CD4-positive, alpha-beta T cell (primary cell): ENCODE results near the gene MAP1B. TPM values are rescaled to one million over a fixed set of nuclear protein-coding genes. Genes with fewer than 3 reads are reported as not detected.

Source experiments
- ATAC-seq: fragments of 200-7000 bp; cut with Tn5 transposase; one replicate; pipeline ENCODE4 v1.10.0; 2022; ENCODE audit warnings: mild to moderate bottlenecking; ENCODE audit not compliant: poor library complexity
- CTCF ChIA-PET: fragments of 350-600 bp; sonication (Branson Sonifier 250); formaldehyde crosslinking; loops from one replicate; lab custom pipeline; 2021; ENCODE audit warnings: antibody characterized with exemption, inconsistent platforms; lab: Charles Lee
- POLR2A ChIA-PET: fragments of 350-600 bp; sonication (Branson Sonifier 250); formaldehyde crosslinking; loops from one replicate; lab custom pipeline; 2021; ENCODE audit warnings: antibody characterized with exemption, inconsistent platforms; lab: Charles Lee
- DNase-seq, 14 experiments: peaks; one replicate each; pipeline ENCODE4 v3.0.0-alpha.2; 2013 to 2020; ENCODE audit warnings: mixed read lengths in 2 of 14
- H3K27ac ChIP-seq, 2 donors: one replicate each; pipeline versions ENCODE4 v1.5.1 to v1.7.0; 2013; ENCODE audit warnings: low read length in 2 of 2, low read depth in 1 of 2, mild to moderate bottlenecking in 1 of 2
- H3K27me3 ChIP-seq, 2 experiments: 1 replicate in 1 of 2; 2 replicates in 1 of 2; pipeline versions ENCODE4 v1.6.1 to v1.7.0; 2013; ENCODE audit warnings: low read length in 2 of 2, control low read depth in 1 of 2, mild to moderate bottlenecking in 1 of 2, moderate library complexity in 1 of 2; ENCODE audit not compliant: insufficient read depth in 2 of 2, control insufficient read depth in 1 of 2
- H3K36me3 ChIP-seq: one replicate; pipeline ENCODE4 v1.6.1; 2013; ENCODE audit warnings: low read length, control low read depth; ENCODE audit not compliant: insufficient read depth
- H3K4me1 ChIP-seq: one replicate; pipeline ENCODE4 v1.6.1; 2013; ENCODE audit warnings: low read length, control low read depth; ENCODE audit not compliant: insufficient read depth
- H3K4me3 ChIP-seq: one replicate; pipeline ENCODE4 v1.5.1; 2013; ENCODE audit warnings: mild to moderate bottlenecking, low read length, moderate library complexity
- H3K9me3 ChIP-seq, 2 experiments: 1 replicate in 1 of 2; 2 replicates in 1 of 2; pipeline versions ENCODE4 v1.6.1 to v1.7.0; 2013; ENCODE audit warnings: low read length in 2 of 2, mild to moderate bottlenecking in 2 of 2, control low read depth in 1 of 2, moderate library complexity in 1 of 2; ENCODE audit not compliant: control insufficient read depth in 1 of 2, insufficient read depth in 1 of 2
- H3K27ac Mint-ChIP-seq: one replicate; pipeline ENCODE4 v1.8.0; 2020; ENCODE audit warnings: mixed read lengths
- H3K27me3 Mint-ChIP-seq: one replicate; pipeline ENCODE4 v1.8.0; 2021; ENCODE audit warnings: mixed read lengths
- H3K36me3 Mint-ChIP-seq: one replicate; pipeline ENCODE4 v1.8.0; 2021; ENCODE audit warnings: low read depth, mixed read lengths
- H3K4me1 Mint-ChIP-seq: one replicate; pipeline ENCODE4 v1.8.0; 2021; ENCODE audit warnings: low read depth, mixed read lengths
- H3K4me3 Mint-ChIP-seq: one replicate; pipeline ENCODE4 v1.8.0; 2020; ENCODE audit warnings: mild to moderate bottlenecking, mixed read lengths
- H3K9me3 Mint-ChIP-seq: one replicate; pipeline ENCODE4 v1.8.0; 2020; ENCODE audit warnings: mixed read lengths
- CTCF ChIP-seq: fragments of 200-600 bp; IDR thresholded peaks from one replicate; pipeline ENCODE4 v1.8.0; 2022; ENCODE audit warnings: antibody characterized with exemption, mild to moderate bottlenecking
- intact Hi-C, 2 experiments: fragments of 100-400 bp; cut with DNase I in 1 of 2; cut with micrococcal nuclease in 1 of 2; formaldehyde crosslinking; loops; one replicate each; pipeline versions ENCODE4 v1.15.1 to v1.9.0; 2023 to 2025; cut with DNase I, micrococcal nuclease
- total RNA-seq, 174 experiments: library from RNA in 2 of 174; stranded (reverse) in 2 of 174; gene quantifications; one replicate each; pipeline ENCODE4 v1.2.3 and lab custom pipeline; 2021 to 2026

MAP1B gene
- total RNA-seq, 2 experiments from 2014 or later = 0.03 to 0.06 TPM

GRCh38 chr5:72067682-72068470, 39.4 kb upstream of the MAP1B start:
- Mint-ChIP-seq H3K27me3 (peaks cover 15% of the 10 kb centered on the region), H3K36me3 (no peaks in the 10 kb centered on the region), H3K4me3 (no peak overlapping the region), H3K4me1 (no peaks in the 10 kb centered on the region), H3K27ac (no peak overlapping the region), H3K9me3 (no peaks in the 10 kb centered on the region)
- no peak for ATAC-seq
- H3K27ac ChIP-seq = no peak overlapping the region
- no peaks in the 10 kb centered on the region for H3K36me3 ChIP-seq
- POLR2A ChIA-PET = no interaction called here
- DNase-seq = no peak
- H3K27me3 ChIP-seq = peaks cover 0 to 7% of the 10 kb centered on the region in 2 experiments
- H3K4me3 ChIP-seq = no peak overlapping the region
- CTCF ChIA-PET = no interaction called here
- intact Hi-C loops = no loop called here
- no peaks in the 10 kb centered on the region for H3K4me1 ChIP-seq
- no peak for TF ChIP-seq CTCF
- no peaks in the 10 kb centered on the region for H3K9me3 ChIP-seq

GRCh38 chr5:72070529-72070928, 36.7 kb upstream of the MAP1B start:
- H3K4me1 ChIP-seq = no peaks in the 10 kb centered on the region
- CTCF ChIA-PET = no interaction called here
- no peak overlapping the region for H3K27ac ChIP-seq
- ATAC-seq = no peak
- intact Hi-C loops = no loop called here
- no peaks in the 10 kb centered on the region for H3K36me3 ChIP-seq
- Mint-ChIP-seq H3K27me3 (peaks cover 14% of the 10 kb centered on the region), H3K4me3 (no peak overlapping the region), H3K36me3 (no peaks in the 10 kb centered on the region), H3K27ac (no peak overlapping the region), H3K4me1 (no peaks in the 10 kb centered on the region), H3K9me3 (no peaks in the 10 kb centered on the region)
- no peak for DNase-seq
- POLR2A ChIA-PET = no interaction called here
- H3K27me3 ChIP-seq = no peaks in the 10 kb centered on the region
- TF ChIP-seq CTCF = no peak
- H3K9me3 ChIP-seq = no peaks in the 10 kb centered on the region
- H3K4me3 ChIP-seq = no peak overlapping the region

- no peaks in the 10 kb centered on the region for H3K36me3 Mint-ChIP-seq
- POLR2A ChIA-PET = no interaction called here
- intact Hi-C loops = no loop called here
- no peak overlapping the region for H3K4me3 Mint-ChIP-seq
- TF ChIP-seq CTCF = no peak
- H3K4me1 Mint-ChIP-seq = no peaks in the 10 kb centered on the region
- no peak overlapping the region for H3K4me3 ChIP-seq
- H3K9me3 Mint-ChIP-seq = no peaks in the 10 kb centered on the region
- peaks cover under 1 to 2% of the 10 kb centered on the region in 2 experiments for H3K27me3 ChIP-seq
- H3K4me1 ChIP-seq = no peaks in the 10 kb centered on the region
- H3K36me3 ChIP-seq = no peaks in the 10 kb centered on the region
- no peaks in the 10 kb centered on the region for H3K9me3 ChIP-seq
- no peak overlapping the region for H3K27ac ChIP-seq
- H3K27me3 Mint-ChIP-seq = peaks cover 9% of the 10 kb centered on the region
- CTCF ChIA-PET = no interaction called here
- DNase-seq (no peak), ATAC-seq (no peak)
- no peak overlapping the region for H3K27ac Mint-ChIP-seq
Observed at GRCh38 chr5:72071906-72072305, 35.4 kb upstream of the MAP1B start.
